HepG2 (cell line): Measurements from ENCODE around the gene NOL8. TPM values are rescaled to one million over a fixed set of nuclear protein-coding genes. Genes with fewer than 3 reads are reported as not detected.

Experiments used
- CHD4 ChIP-seq: fragments of 200-600 bp; sonication (generic); IDR thresholded peaks from 2 replicates; pipeline ENCODE4 v1.7.0; 2017; ENCODE audit warnings: mild to moderate bottlenecking, low read length, borderline replicate concordance
- EEA1 ChIP-seq: sonication (generic); formaldehyde crosslinking; IDR thresholded peaks from 2 replicates; pipeline ENCODE4 v1.5.1; 2020; ENCODE audit warnings: mild to moderate bottlenecking, missing genetic modification reagents, borderline replicate concordance
- ETV6 ChIP-seq: sonication (generic); formaldehyde crosslinking; conservative IDR thresholded peaks from 2 replicates; pipeline ENCODE4 v1.4.0; 2020; ENCODE audit warnings: missing genetic modification reagents
- FOSL2 ChIP-seq: sonication (generic); formaldehyde crosslinking; IDR thresholded peaks from 2 replicates; pipeline ENCODE4 v1.4.0; 2020; ENCODE audit warnings: missing genetic modification reagents
- HOXD1 ChIP-seq: sonication (generic); formaldehyde crosslinking; IDR thresholded peaks from 2 replicates; pipeline ENCODE4 v1.5.0; 2020; ENCODE audit warnings: missing genetic modification reagents
- JUNB ChIP-seq: sonication (generic); formaldehyde crosslinking; IDR thresholded peaks from 2 replicates; pipeline ENCODE4 v1.8.0; 2022; ENCODE audit warnings: missing genetic modification reagents, mild to moderate bottlenecking, borderline replicate concordance
- KDM5A ChIP-seq: fragments of 200-600 bp; sonication (generic); IDR thresholded peaks from 2 replicates; pipeline ENCODE4 v1.7.0; 2018; ENCODE audit warnings: antibody characterized with exemption, mild to moderate bottlenecking, low read length, borderline replicate concordance
- MEF2D ChIP-seq: sonication (generic); formaldehyde crosslinking; IDR thresholded peaks from 2 replicates; pipeline ENCODE4 v1.5.1; 2020; ENCODE audit warnings: mild to moderate bottlenecking, missing genetic modification reagents
- MTF1 ChIP-seq: sonication (generic); formaldehyde crosslinking; IDR thresholded peaks from 2 replicates; pipeline ENCODE4 v1.5.0; 2020; ENCODE audit warnings: missing genetic modification reagents
- MXD1 ChIP-seq: sonication (generic); formaldehyde crosslinking; IDR thresholded peaks from 2 replicates; pipeline ENCODE4 v1.4.0; 2020; ENCODE audit warnings: mild to moderate bottlenecking, missing genetic modification reagents
- NCOR1 ChIP-seq: fragments of 200-600 bp; sonication (generic); IDR thresholded peaks from 2 replicates; pipeline ENCODE4 v1.7.0; 2017; ENCODE audit warnings: antibody characterized with exemption, low read length, borderline replicate concordance
- NFIB ChIP-seq: sonication (generic); formaldehyde crosslinking; IDR thresholded peaks from 2 replicates; pipeline ENCODE4 v1.9.0; 2021; ENCODE audit warnings: missing genetic modification reagents, mild to moderate bottlenecking, borderline replicate concordance
- PHF8 ChIP-seq: sonication (generic); formaldehyde crosslinking; IDR thresholded peaks from 2 replicates; pipeline ENCODE4 v1.5.0; 2020; ENCODE audit warnings: missing genetic modification reagents
- POLR2G ChIP-seq: fragments of 200-400 bp; formaldehyde crosslinking; IDR thresholded peaks from 2 replicates; pipeline ENCODE4 v1.6.1; 2018; ENCODE audit warnings: mild to moderate bottlenecking, low read depth, low read length, moderate library complexity
- RARA ChIP-seq: IDR thresholded peaks from 2 replicates; pipeline ENCODE4 v1.6.1; 2016; ENCODE audit warnings: missing genetic modification reagents, missing compliant biosample characterization
- RXRB ChIP-seq: IDR thresholded peaks from 2 replicates; pipeline ENCODE4 v1.6.1; 2016; ENCODE audit warnings: borderline replicate concordance, missing genetic modification reagents, missing compliant biosample characterization
- SNAPC5 ChIP-seq: sonication (generic); formaldehyde crosslinking; IDR thresholded peaks from 2 replicates; pipeline ENCODE4 v1.8.1; 2023; ENCODE audit warnings: mild to moderate bottlenecking, missing genetic modification reagents, borderline replicate concordance
- SRSF1 ChIP-seq: fragments of 200-400 bp; formaldehyde crosslinking; optimal IDR thresholded peaks from 2 replicates; pipeline ENCODE3; 2017; ENCODE audit warnings: mild to moderate bottlenecking, low read depth, low read length, moderate library complexity
- ZC3H13 ChIP-seq: sonication (generic); formaldehyde crosslinking; IDR thresholded peaks from 2 replicates; pipeline ENCODE4 v1.8.1; 2023; ENCODE audit warnings: mild to moderate bottlenecking, missing genetic modification reagents, moderate library complexity
- ZNF24 ChIP-seq: fragments of 450-650 bp; IDR thresholded peaks from 2 replicates; pipeline ENCODE4 v1.6.1; 2017; ENCODE audit warnings: antibody characterized with exemption, mild to moderate bottlenecking
- ZNF251 ChIP-seq: sonication (generic); formaldehyde crosslinking; IDR thresholded peaks from 2 replicates; pipeline ENCODE4 v1.9.0; 2021; ENCODE audit warnings: mild to moderate bottlenecking, missing genetic modification reagents
- ZNF317 ChIP-seq: sonication (generic); formaldehyde crosslinking; IDR thresholded peaks from 2 replicates; pipeline ENCODE4 v1.5.0; 2020; ENCODE audit warnings: mild to moderate bottlenecking, missing genetic modification reagents
- ZNF331 ChIP-seq: sonication (generic); formaldehyde crosslinking; IDR thresholded peaks from 2 replicates; pipeline ENCODE4 v1.4.0; 2020; ENCODE audit warnings: missing genetic modification reagents
- ZNF335 ChIP-seq: sonication (generic); formaldehyde crosslinking; IDR thresholded peaks from 2 replicates; pipeline ENCODE4 v1.4.0; 2020; ENCODE audit warnings: missing genetic modification reagents
- ZNF430 ChIP-seq: sonication (generic); formaldehyde crosslinking; IDR thresholded peaks from 2 replicates; pipeline ENCODE4 v1.9.0; 2021; ENCODE audit warnings: mild to moderate bottlenecking, missing genetic modification reagents
- ZNF460 ChIP-seq: sonication (generic); formaldehyde crosslinking; IDR thresholded peaks from 2 replicates; pipeline ENCODE4 v1.5.1; 2020; ENCODE audit warnings: missing genetic modification reagents, mild to moderate bottlenecking, borderline replicate concordance
- ZNF576 ChIP-seq: sonication (generic); formaldehyde crosslinking; IDR thresholded peaks from 2 replicates; pipeline ENCODE4 v1.4.0; 2020; ENCODE audit warnings: mild to moderate bottlenecking, missing genetic modification reagents
- ZNF619 ChIP-seq: sonication (generic); formaldehyde crosslinking; IDR thresholded peaks from 2 replicates; pipeline ENCODE4 v1.4.0; 2020; ENCODE audit warnings: mild to moderate bottlenecking, missing genetic modification reagents
- ZNF672 ChIP-seq: sonication (generic); formaldehyde crosslinking; IDR thresholded peaks from 2 replicates; pipeline ENCODE4 v1.8.1; 2022; ENCODE audit warnings: missing genetic modification reagents
- ZNF720 ChIP-seq: sonication (generic); formaldehyde crosslinking; IDR thresholded peaks from 2 replicates; pipeline ENCODE4 v1.4.0; 2020; ENCODE audit warnings: missing genetic modification reagents
- ZNF891 ChIP-seq: sonication (generic); formaldehyde crosslinking; IDR thresholded peaks from 2 replicates; pipeline ENCODE4 v1.5.0; 2020; ENCODE audit warnings: mild to moderate bottlenecking, missing genetic modification reagents
- ZSCAN20 ChIP-seq: sonication (generic); formaldehyde crosslinking; IDR thresholded peaks from 2 replicates; pipeline ENCODE4 v1.4.0; 2020; ENCODE audit warnings: missing genetic modification reagents, mild to moderate bottlenecking, borderline replicate concordance
- polyA plus RNA-seq, 8 experiments: library from polyadenylated mRNA; depleted of rRNA in 3 of 8; stranded (reverse) in 7 of 8; unstranded in 1 of 8; fragments of >200 nt; fragmentation: Illumina TruSeq in 4 of 8; extraction: Trizol in 4 of 8; gene quantifications; 2 replicates each; pipeline versions ENCODE4 v1.2.1 to v1.2.3, GENCODE V29; 2011 to 2016; ENCODE audit warnings: low read depth in 4 of 8, missing spikeins in 1 of 8, mixed read lengths in 1 of 8; ENCODE audit not compliant: insufficient read depth in 1 of 8
- total RNA-seq, 5 experiments: library from RNA; depleted of rRNA; stranded (reverse); fragments of >200 nt; fragmentation: Illumina TruSeq; extraction: Trizol; gene quantifications; 2 replicates each; pipeline ENCODE4 v1.2.3, GENCODE V29; 2016; ENCODE audit warnings: low read depth in 1 of 5

NOL8 gene
- total and polyA plus RNA-seq, 2 of the 13 experiments (the other 11 are each of a cell fraction or from before 2014, with no cell fraction given) = 12.8 to 36.3 TPM

GRCh38 chr9:92293452-92294296 lies 31.5 kb downstream of the NOL8 start, which contains the start of gene IARS1 (continued):
- TF ChIP-seq MEF2D (CRISPR knock-in tag) (peak; percentile 70; the same call in 1 of the 2 replicates), ZNF576 (CRISPR knock-in tag) (no peak; the same call in 1 of the 2 replicates), FOSL2 (CRISPR knock-in tag) (peak; percentile 78), ZNF335 (peak; percentile 54; the same call in 1 of the 2 replicates), SRSF1 (no peak), ZNF331 (peak; percentile 87), NCOR1 (peak; percentile 23; the same call in 1 of the 2 replicates), ZNF672 (CRISPR knock-in tag) (no peak), ZSCAN20 (CRISPR knock-in tag) (peak; percentile 99), ZNF619 (CRISPR knock-in tag) (peak; percentile 67; the same call in 1 of the 2 replicates), RARA (CRISPR knock-in tag) (no peak), EEA1 (0 out of 2 replicates have a peak, but pooled peaks have one; percentile 55), ZNF24 (no peak; the same call in 1 of the 2 replicates), NFIB (CRISPR knock-in tag) (no peak), ZNF720 (CRISPR knock-in tag) (no peak), MXD1 (CRISPR knock-in tag) (peak; percentile 98), JUNB (CRISPR knock-in tag) (peak; percentile 71; the same call in 1 of the 2 replicates), ZNF317 (CRISPR knock-in tag) (peak; percentile 81), PHF8 (CRISPR knock-in tag) (peak; percentile 91), ZNF891 (CRISPR knock-in tag) (peak; percentile 96), ETV6 (CRISPR knock-in tag) (peak; percentile 73; the same call in 1 of the 2 replicates), KDM5A (peak; percentile 91), CHD4 (no peak), ZNF430 (CRISPR knock-in tag) (peak; percentile 74; the same call in 1 of the 2 replicates), RXRB (CRISPR knock-in tag) (peak; percentile 87), ZC3H13 (peak; percentile 89), ZNF251 (no peak), SNAPC5 (CRISPR knock-in tag) (peak; percentile 96; the same call in 1 of the 2 replicates), ZNF460 (no peak), HOXD1 (CRISPR knock-in tag) (peak; percentile 87), POLR2G (peak; percentile 97), MTF1 (CRISPR knock-in tag) (peak; percentile 75; the same call in 1 of the 2 replicates)
